ENCODE measurements around the gene EGLN1.

DNA sequence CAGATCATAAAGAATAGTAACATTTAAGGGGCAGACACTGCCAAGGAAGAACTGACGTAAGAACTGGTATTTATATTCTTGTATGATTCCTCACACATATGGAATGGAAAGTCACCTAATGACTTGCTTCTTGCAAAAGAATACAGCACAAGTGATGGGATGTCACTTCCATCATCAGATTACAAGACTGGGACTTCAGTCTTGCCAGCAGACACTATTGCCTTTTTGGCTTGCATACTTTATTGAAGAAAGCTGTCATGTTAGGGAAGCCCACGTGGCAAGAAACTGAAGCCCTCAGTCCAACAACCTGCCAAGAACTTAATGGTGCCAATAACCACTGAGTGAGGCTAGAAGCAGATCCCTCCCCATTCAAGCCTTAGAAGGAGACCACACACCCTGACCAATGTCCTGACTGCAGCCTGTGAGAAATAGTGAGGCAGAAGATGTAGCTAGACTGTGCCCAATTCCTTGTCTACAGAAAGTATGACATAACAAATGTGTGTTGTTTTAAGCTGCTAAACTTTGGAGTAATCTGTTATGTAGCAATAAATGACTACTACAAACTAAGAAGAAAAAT is 12.0 kb downstream of the EGLN1 start:
- TF ChIP-seq, protein P1, sequence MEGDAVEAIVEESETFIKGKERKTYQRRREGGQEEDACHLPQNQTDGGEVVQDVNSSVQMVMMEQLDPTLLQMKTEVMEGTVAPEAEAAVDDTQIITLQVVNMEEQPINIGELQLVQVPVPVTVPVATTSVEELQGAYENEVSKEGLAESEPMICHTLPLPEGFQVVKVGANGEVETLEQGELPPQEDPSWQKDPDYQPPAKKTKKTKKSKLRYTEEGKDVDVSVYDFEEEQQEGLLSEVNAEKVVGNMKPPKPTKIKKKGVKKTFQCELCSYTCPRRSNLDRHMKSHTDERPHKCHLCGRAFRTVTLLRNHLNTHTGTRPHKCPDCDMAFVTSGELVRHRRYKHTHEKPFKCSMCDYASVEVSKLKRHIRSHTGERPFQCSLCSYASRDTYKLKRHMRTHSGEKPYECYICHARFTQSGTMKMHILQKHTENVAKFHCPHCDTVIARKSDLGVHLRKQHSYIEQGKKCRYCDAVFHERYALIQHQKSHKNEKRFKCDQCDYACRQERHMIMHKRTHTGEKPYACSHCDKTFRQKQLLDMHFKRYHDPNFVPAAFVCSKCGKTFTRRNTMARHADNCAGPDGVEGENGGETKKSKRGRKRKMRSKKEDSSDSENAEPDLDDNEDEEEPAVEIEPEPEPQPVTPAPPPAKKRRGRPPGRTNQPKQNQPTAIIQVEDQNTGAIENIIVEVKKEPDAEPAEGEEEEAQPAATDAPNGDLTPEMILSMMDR (IDR thresholded peaks at IDR 0.05): no peak
- TF ChIP-seq ZFX (IDR thresholded peaks at IDR 0.05; ENCODE audit: borderline replicate concordance): no peak

Data from 22Rv1 (cell line).